Kidney epithelial cell (primary cell): ENCODE data around the gene FHOD3. TPM values are rescaled to one million over a fixed set of nuclear protein-coding genes. Genes with fewer than 3 reads are reported as not detected.

Source experiments
- DNase-seq: peaks from one replicate; pipeline ENCODE4 v3.0.0-alpha.2; 2010; ENCODE audit warnings: low read depth
- H3K27me3 ChIP-seq: 2 replicates; pipeline ENCODE4 v1.6.0; 2011; ENCODE audit warnings: low read length; ENCODE audit not compliant: control insufficient read depth, insufficient read depth
- H3K36me3 ChIP-seq: 2 replicates; pipeline ENCODE4 v1.5.1; 2011; ENCODE audit warnings: low read length; ENCODE audit not compliant: control insufficient read depth, insufficient read depth
- H3K4me3 ChIP-seq: 2 replicates; pipeline ENCODE4 v1.5.1; 2011; ENCODE audit warnings: low read depth, mild to moderate bottlenecking, control low read depth, low read length
- CTCF ChIP-seq: IDR thresholded peaks from 2 replicates; pipeline ENCODE4 v1.5.1; 2011; ENCODE audit warnings: mild to moderate bottlenecking, moderate library complexity, low read length, control low read depth, inconsistent platforms; ENCODE audit not compliant: insufficient read depth, poor library complexity, severe bottlenecking
- total RNA-seq: library from RNA; depleted of rRNA; stranded (reverse); fragments of >200 nt; gene quantifications from 2 replicates; pipeline ENCODE4 v1.2.3, GENCODE V29; 2015

Gene FHOD3
- total RNA-seq, 1 donor from 2014 or later = 47.2 TPM

DNA sequence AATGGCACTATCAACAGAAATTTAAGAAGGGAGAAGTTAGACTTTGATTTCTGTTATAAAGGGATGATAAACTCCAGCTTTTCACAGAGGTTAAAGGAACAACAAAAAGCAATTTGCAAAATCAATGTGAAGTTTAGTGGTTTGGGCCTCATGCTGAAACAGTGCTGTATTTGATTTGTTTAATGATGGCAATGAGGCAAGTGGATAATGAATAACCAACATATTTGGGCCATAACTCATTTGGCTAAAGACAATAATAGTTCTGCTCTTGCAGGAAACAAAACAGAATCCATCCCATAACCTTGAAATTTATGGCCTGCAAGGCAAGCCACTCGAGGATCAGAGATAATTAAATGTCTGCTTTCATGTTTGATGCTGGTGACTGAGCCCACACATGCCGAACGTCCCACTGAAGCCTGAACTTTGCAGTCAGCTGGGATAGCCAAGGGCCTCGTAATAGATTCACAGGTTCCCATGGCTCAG lies 474.8 kb downstream of the FHOD3 start:
- peak; percentile 29 for DNase-seq
- Histone ChIP-seq H3K27me3 (no peaks in the 10 kb centered on the region), H3K4me3 (no peak overlapping the region), H3K36me3 (peaks cover 3% of the 10 kb centered on the region)
- TF ChIP-seq CTCF = no peak

DNA sequence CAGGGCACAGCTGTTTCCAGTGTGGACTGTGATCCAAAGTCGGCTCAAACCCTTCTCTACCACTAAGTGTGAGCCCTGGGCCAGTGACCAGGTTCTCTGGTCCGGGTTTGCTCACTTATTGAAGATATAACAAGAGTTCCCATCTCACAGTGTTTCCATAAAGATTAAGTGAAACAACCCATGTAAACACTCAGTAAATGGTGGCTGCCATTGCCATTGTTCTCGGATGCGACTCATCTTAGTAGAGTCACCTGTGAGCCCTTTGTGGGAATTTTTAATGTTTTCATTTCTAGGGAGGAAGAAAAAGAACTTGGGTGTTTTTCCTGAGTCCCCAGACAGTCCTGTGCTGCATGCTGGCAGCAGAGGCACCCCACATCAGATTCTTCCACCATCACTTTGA lies 477.9 kb downstream of the FHOD3 start:
- no peaks in the 10 kb centered on the region for H3K27me3 ChIP-seq
- DNase-seq = no peak
- peaks cover 5% of the 10 kb centered on the region for H3K36me3 ChIP-seq
- no peak overlapping the region for H3K4me3 ChIP-seq
- no peak for TF ChIP-seq CTCF

- Histone ChIP-seq H3K27me3 (no peaks in the 10 kb centered on the region), H3K36me3 (peaks cover 5% of the 10 kb centered on the region), H3K4me3 (no peak overlapping the region)
- TF ChIP-seq CTCF = no peak
- DNase-seq = no peak
These were observed 479.1 kb downstream of the FHOD3 start for GRCh38 chr18:36776650-36777049.

DNA sequence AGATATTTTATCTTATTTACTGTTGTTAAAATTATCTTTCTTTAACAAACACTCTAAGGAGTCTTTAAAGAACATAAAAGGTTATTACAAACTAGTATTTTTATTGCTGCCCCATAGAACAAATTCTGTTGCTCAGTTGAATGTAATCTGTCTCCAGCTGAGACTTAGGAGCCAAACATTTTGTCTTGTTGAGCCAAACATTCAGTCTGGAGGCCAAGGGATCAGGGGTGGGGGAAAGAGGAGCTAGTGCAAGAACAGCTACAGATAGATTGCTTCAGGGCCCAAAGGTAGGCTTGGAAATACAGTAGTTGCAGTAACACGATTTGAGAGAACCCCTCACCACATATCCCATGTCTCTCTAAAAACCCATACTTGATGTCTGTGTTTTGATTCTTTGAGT lies 480.1 kb downstream of the FHOD3 start:
- no peak for DNase-seq
- Histone ChIP-seq H3K36me3 (peaks cover 5% of the 10 kb centered on the region), H3K4me3 (no peak overlapping the region), H3K27me3 (no peaks in the 10 kb centered on the region)
- TF ChIP-seq CTCF = no peak

- Histone ChIP-seq H3K36me3 (peaks cover 2% of the 10 kb centered on the region), H3K4me3 (no peak overlapping the region), H3K27me3 (no peaks in the 10 kb centered on the region)
- TF ChIP-seq CTCF = no peak
- DNase-seq = no peak
These were observed 483.2 kb downstream of the FHOD3 start for GRCh38 chr18:36780748-36781147.

GRCh38 chr18:36782710-36783109 lies 485.2 kb downstream of the FHOD3 start:
- TF ChIP-seq CTCF = no peak
- no peak for DNase-seq
- Histone ChIP-seq H3K36me3 (peaks cover 2% of the 10 kb centered on the region), H3K27me3 (no peaks in the 10 kb centered on the region), H3K4me3 (no peak overlapping the region)
